Activated CD8-positive, alpha-beta T cell treated with anti-CD3 and anti-CD28 coated beads for 36 hours (primary cell): Measurements from ENCODE around the gene OMA1. TPM values are rescaled to one million over a fixed set of nuclear protein-coding genes. Genes with fewer than 3 reads are reported as not detected.

Source experiments
- ATAC-seq: fragments of 200-7000 bp; cut with Tn5 transposase; one replicate; pipeline ENCODE4 v1.10.0; 2021; ENCODE audit warnings: mild to moderate bottlenecking, moderate library complexity
- CTCF ChIA-PET: fragments of 350-600 bp; sonication (Branson Sonifier 250); formaldehyde crosslinking; loops from one replicate; lab custom pipeline; 2021; ENCODE audit warnings: antibody characterized with exemption; lab: Charles Lee
- POLR2A ChIA-PET: fragments of 350-600 bp; sonication (Branson Sonifier 250); formaldehyde crosslinking; loops from one replicate; lab custom pipeline; 2021; ENCODE audit warnings: antibody characterized with exemption; lab: Charles Lee
- DNase-seq: peaks from one replicate; pipeline ENCODE4 v3.0.0-alpha.2; 2020
- H3K27ac Mint-ChIP-seq: one replicate; pipeline ENCODE4 v1.8.0; 2021; ENCODE audit warnings: mild to moderate bottlenecking, mixed read lengths
- H3K27me3 Mint-ChIP-seq: one replicate; pipeline ENCODE4 v1.8.0; 2021; ENCODE audit warnings: mixed read lengths
- H3K36me3 Mint-ChIP-seq: one replicate; pipeline ENCODE4 v1.8.0; 2021; ENCODE audit warnings: low read depth, mixed read lengths
- H3K4me1 Mint-ChIP-seq: one replicate; pipeline ENCODE4 v1.8.0; 2021; ENCODE audit warnings: low read depth, mixed read lengths
- H3K4me3 Mint-ChIP-seq: one replicate; pipeline ENCODE4 v1.8.0; 2021; ENCODE audit warnings: mild to moderate bottlenecking, moderate library complexity, mixed read lengths
- H3K9me3 Mint-ChIP-seq: one replicate; pipeline ENCODE4 v1.8.0; 2021; ENCODE audit warnings: mixed read lengths
- intact Hi-C: fragments of 100-400 bp; cut with micrococcal nuclease; formaldehyde crosslinking; loops from one replicate; pipeline ENCODE4 v1.10.0; 2022
- total RNA-seq, 2 experiments: library from RNA; stranded (reverse); gene quantifications; one replicate each; pipeline ENCODE4 v1.2.3, GENCODE V29; 2021
- TF ChIP-seq, protein P1 (sequence below): fragments of 200-600 bp; IDR thresholded peaks from one replicate; pipeline ENCODE4 v1.8.0; 2022; ENCODE audit warnings: antibody characterized with exemption, mild to moderate bottlenecking

Gene OMA1
- total RNA-seq, 2 experiments from 2014 or later = 14.7 to 14.9 TPM

DNA sequence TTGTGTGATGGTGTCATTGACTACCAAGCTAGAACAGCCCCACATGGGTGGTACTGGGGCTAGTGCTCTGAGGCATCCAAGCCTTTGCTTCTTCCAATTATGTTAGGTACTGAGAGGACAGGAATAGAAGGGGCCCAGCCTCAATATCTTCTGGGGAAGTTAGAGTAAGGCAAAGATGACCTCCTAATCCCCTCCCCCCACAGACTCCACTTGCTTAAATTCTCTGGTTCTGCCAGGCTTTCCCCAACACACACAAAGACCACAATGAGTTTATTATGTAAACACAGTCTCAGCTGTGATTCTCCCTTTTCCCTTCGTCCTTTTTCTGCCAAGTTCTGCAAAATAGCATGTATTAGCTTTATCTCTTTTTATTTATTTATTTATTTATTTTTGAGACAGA lies 33.7 kb upstream of the OMA1 start:
- H3K36me3 Mint-ChIP-seq = no peaks in the 10 kb centered on the region
- TF ChIP-seq, protein P1, sequence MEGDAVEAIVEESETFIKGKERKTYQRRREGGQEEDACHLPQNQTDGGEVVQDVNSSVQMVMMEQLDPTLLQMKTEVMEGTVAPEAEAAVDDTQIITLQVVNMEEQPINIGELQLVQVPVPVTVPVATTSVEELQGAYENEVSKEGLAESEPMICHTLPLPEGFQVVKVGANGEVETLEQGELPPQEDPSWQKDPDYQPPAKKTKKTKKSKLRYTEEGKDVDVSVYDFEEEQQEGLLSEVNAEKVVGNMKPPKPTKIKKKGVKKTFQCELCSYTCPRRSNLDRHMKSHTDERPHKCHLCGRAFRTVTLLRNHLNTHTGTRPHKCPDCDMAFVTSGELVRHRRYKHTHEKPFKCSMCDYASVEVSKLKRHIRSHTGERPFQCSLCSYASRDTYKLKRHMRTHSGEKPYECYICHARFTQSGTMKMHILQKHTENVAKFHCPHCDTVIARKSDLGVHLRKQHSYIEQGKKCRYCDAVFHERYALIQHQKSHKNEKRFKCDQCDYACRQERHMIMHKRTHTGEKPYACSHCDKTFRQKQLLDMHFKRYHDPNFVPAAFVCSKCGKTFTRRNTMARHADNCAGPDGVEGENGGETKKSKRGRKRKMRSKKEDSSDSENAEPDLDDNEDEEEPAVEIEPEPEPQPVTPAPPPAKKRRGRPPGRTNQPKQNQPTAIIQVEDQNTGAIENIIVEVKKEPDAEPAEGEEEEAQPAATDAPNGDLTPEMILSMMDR = no peak
- DNase-seq = no peak
- peaks cover 55% of the 10 kb centered on the region for H3K27me3 Mint-ChIP-seq
- ChIA-PET CTCF (interaction anchor here (1.9 kb wide), 1 partner anchor 73 kb away, joined by 9 read pairs; no protein-coding TSS in a partner anchor), POLR2A (no interaction called here)
- H3K4me3 Mint-ChIP-seq = no peak overlapping the region
- peaks cover 30% of the 10 kb centered on the region for H3K4me1 Mint-ChIP-seq
- H3K9me3 Mint-ChIP-seq = no peaks in the 10 kb centered on the region
- no peak for ATAC-seq
- intact Hi-C loops = no loop called here
- no peak overlapping the region for H3K27ac Mint-ChIP-seq

DNA sequence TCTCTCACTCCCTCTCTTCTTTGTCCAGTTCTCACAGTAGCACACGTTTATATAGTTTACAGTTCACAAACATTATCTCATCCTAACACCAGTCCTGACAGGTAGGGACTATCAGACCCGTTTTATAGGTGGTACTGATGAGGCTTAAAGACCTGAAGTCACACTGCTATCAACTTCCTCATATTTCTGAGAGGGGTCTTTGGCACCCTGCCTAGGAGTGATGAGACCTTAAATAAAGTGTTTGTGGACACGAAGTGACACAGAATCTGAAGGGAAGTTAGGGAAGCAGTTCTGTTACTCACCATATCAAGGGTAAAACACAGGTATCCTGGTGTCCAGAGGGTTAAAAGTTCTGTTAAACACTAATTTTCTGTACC lies 31.1 kb upstream of the OMA1 start:
- H3K9me3 Mint-ChIP-seq = no peaks in the 10 kb centered on the region
- H3K4me1 Mint-ChIP-seq = peaks cover 31% of the 10 kb centered on the region
- peaks cover 58% of the 10 kb centered on the region for H3K27me3 Mint-ChIP-seq
- TF ChIP-seq, protein P1 = no peak
- peak overlapping the region; percentile 54 for H3K4me3 Mint-ChIP-seq
- POLR2A ChIA-PET = no interaction called here
- CTCF ChIA-PET = interaction anchor here (0.9 kb wide), 1 partner anchor 74 kb away, joined by 3 read pairs; no protein-coding TSS in a partner anchor
- DNase-seq = no peak
- intact Hi-C loops = no loop called here
- no peak overlapping the region for H3K27ac Mint-ChIP-seq
- ATAC-seq = no peak
- no peaks in the 10 kb centered on the region for H3K36me3 Mint-ChIP-seq

DNA sequence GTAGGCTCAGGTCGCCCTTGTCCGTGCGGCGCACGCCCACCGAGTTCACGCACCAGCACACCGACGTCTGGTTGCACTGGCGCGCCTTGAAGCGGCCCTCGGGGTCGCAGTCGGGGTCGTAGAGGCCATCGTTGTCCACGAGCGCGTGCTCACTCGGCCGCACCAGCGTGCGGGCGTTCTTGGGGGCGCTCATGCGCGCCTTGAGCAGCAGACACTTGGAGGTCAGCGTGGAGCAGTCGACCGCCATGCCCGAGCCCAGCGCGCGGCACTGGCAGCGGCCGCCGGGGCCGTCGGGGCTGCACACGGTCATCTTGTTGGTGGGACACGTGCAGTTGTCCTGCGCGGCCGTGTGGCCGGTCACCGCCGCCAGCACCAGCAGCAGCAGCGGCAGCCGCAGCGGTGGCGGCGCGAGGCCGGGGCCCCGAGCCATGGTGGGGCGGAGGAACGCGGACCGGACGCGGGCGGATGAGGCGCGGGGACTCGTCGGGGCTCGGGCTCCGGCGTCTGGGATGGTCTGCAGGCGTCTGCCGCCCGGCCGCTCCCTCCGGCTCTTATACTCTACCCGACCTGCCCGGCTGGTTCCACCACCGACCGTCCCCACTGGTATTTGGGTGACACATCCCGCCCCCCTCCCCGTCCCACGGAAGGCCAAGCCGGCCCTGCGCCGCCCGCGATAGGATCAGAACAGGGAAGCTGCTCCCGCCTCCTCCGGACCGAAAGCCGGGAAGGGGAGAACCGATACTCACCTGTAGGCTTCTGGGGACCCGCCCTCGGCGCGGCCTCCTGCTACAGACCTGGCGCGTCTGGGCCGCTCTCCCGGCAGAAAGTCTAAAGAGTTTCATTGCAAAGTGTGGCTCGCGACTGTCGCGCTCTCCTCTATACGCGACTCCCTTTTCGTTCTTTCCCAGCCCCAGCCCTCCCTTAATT lies 30.5 kb upstream of the OMA1 start, which contains the start of gene TACSTD2:
Gene TACSTD2, minus strand, starts transcription at position 526 of the 927 bp plus-strand sequence. Its CDS starts 96 bp downstream, at position 430.
- DNase-seq (no peak), ATAC-seq (peak; percentile 18)
- intact Hi-C loops = no loop called here
- TF ChIP-seq, protein P1 = no peak
- H3K4me3 Mint-ChIP-seq = peak within 1 kb of the TSS; percentile 69
- ChIA-PET POLR2A (interaction anchor here (1.1 kb wide), 1 partner anchor 49 kb away, joined by 3 read pairs; no protein-coding TSS in a partner anchor), CTCF (interaction anchor here (2.6 kb wide), 1 partner anchor 30 kb away, joined by 7 read pairs; the partner anchor contains the start of gene OMA1)
- peaks cover 59% of the 10 kb centered on the region for H3K27me3 Mint-ChIP-seq
- no peak within 1 kb of the TSS for H3K27ac Mint-ChIP-seq
- H3K36me3 Mint-ChIP-seq = no peaks in the 10 kb centered on the region
- H3K4me1 Mint-ChIP-seq = peaks cover 31% of the 10 kb centered on the region
- H3K9me3 Mint-ChIP-seq = no peaks in the 10 kb centered on the region

DNA sequence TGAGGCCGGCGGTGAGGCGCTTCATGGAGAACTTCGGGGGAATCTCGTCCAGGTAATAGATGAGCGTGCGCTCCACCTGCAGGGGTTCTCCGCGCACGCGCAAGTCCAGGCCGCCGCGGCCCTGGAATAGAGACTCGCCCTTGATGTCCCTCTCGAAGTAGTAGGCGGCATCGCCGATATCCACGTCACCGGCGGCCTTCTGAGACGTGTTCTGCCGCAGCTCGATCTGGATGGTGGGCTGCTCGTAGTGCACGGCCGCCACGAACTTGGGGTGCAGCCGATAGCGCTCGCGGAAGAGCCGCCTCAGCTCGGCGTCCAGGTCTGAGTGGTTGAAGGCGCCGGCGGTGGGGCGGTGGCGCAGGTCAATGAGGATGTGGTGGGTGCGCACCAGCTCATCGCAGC lies 29.8 kb upstream of the OMA1 start:
- intact Hi-C loops = no loop called here
- Mint-ChIP-seq H3K4me3 (peak overlapping the region; percentile 69), H3K36me3 (no peaks in the 10 kb centered on the region), H3K27me3 (peaks cover 64% of the 10 kb centered on the region), H3K27ac (no peak overlapping the region), H3K9me3 (no peaks in the 10 kb centered on the region), H3K4me1 (peaks cover 31% of the 10 kb centered on the region)
- peak; percentile 47 for ATAC-seq
- TF ChIP-seq, protein P1 = no peak
- ChIA-PET POLR2A (interaction anchor here (1.1 kb wide), 1 partner anchor 48 kb away, joined by 3 read pairs; no protein-coding TSS in a partner anchor), CTCF (interaction anchor here (2.6 kb wide), 1 partner anchor 30 kb away, joined by 7 read pairs; the partner anchor contains the start of gene OMA1)
- DNase-seq = peak; percentile 59
